HepG2 (cell line): ENCODE measurements around the gene MEPCE. TPM values are rescaled to one million over a fixed set of nuclear protein-coding genes. Genes with fewer than 3 reads are reported as not detected.

Source experiments
- ATAC-seq: fragments of 200-7000 bp; cut with Tn5 transposase; 3 replicates; pipeline ENCODE4 v1.9.1; 2020; ENCODE audit warnings: mild to moderate bottlenecking, moderate library complexity
- BruUV-seq: library from RNA; stranded (reverse); fragments of 400-500 nt; replicated peaks from 2 replicates; lab custom pipeline; 2021; lab: Mats Ljungman, UMichigan
- CTCF ChIA-PET: fragments of 300-600 bp; formaldehyde crosslinking; extraction: SDS; loops from one replicate; lab custom pipeline; 2021; ENCODE audit warnings: low total read pairs, inconsistent platforms, low intra/inter-chr PET ratio; lab: Yijun Ruan, JAX
- POLR2A ChIA-PET: fragments of 350-600 bp; sonication (Branson Sonifier 250); formaldehyde crosslinking; loops from one replicate; lab custom pipeline; 2020; ENCODE audit warnings: antibody characterized with exemption, inconsistent platforms; lab: Yijun Ruan, JAX
- DNase-seq: peaks from one replicate; pipeline ENCODE4 v3.0.0-alpha.2; 2015; ENCODE audit warnings: low spot score
- FAIRE-seq: peaks from 3 replicates; lab custom pipeline; 2011; peaks lifted over from hg19 to GRCh38; lab: Jason Lieb, UNC
- H2AFZ ChIP-seq: one replicate; pipeline ENCODE4 v1.6.1; 2011; ENCODE audit warnings: low read length, inconsistent platforms
- H3K27ac ChIP-seq: fragments of 300-600 bp; 3 replicates; pipeline ENCODE4 v1.8.0; 2011; ENCODE audit warnings: mixed run types, mild to moderate bottlenecking, mixed read lengths, low read length, inconsistent platforms; ENCODE audit not compliant: insufficient read depth; ENCODE audit errors: extremely low read length
- H3K27me3 ChIP-seq, 2 experiments: fragments of 200-600 bp in 1 of 2; 2 replicates in 1 of 2; 3 replicates in 1 of 2; pipeline versions ENCODE4 v1.6.0 to v1.8.0; 2011; ENCODE audit warnings: low read length in 2 of 2, mild to moderate bottlenecking in 2 of 2, moderate library complexity in 2 of 2, inconsistent platforms in 1 of 2; ENCODE audit not compliant: insufficient read depth in 2 of 2, control insufficient read depth in 1 of 2
- H3K36me3 ChIP-seq, 2 experiments: fragments of 200-600 bp in 1 of 2; replicated peaks in 1 of 2; 2 replicates in 1 of 2; 3 replicates in 1 of 2; pipeline versions ENCODE4 v1.5.1 to v1.8.0; 2011; ENCODE audit warnings: low read length in 2 of 2, inconsistent platforms in 1 of 2; ENCODE audit not compliant: insufficient read depth in 2 of 2, control insufficient read depth in 1 of 2
- H3K4me1 ChIP-seq: 2 replicates; pipeline ENCODE4 v1.5.1; 2012; ENCODE audit warnings: low read length, inconsistent platforms; ENCODE audit not compliant: insufficient read depth
- H3K4me2 ChIP-seq: 2 replicates; pipeline ENCODE4 v1.6.0; 2011; ENCODE audit warnings: low read depth, low read length, inconsistent platforms
- H3K4me3 ChIP-seq, 3 experiments: fragments of 200-600 bp in 1 of 3; sonication (generic), shearing (Covaris generic) in 1 of 3; replicated peaks in 1 of 3; 2 replicates each; pipeline ENCODE4 v1.5.1; 2011 to 2016; ENCODE audit warnings: low read length in 3 of 3, inconsistent platforms in 2 of 3, low read depth in 2 of 3, mild to moderate bottlenecking in 2 of 3, control low read depth in 1 of 3, mixed read lengths in 1 of 3; ENCODE audit not compliant: insufficient read depth in 1 of 3
- H3K79me2 ChIP-seq: one replicate; pipeline ENCODE4 v1.6.1; 2011; ENCODE audit warnings: low read length, inconsistent platforms; ENCODE audit not compliant: insufficient read depth
- H3K9ac ChIP-seq: 2 replicates; pipeline ENCODE4 v1.6.0; 2011; ENCODE audit warnings: mild to moderate bottlenecking, low read depth, low read length, inconsistent platforms; ENCODE audit not compliant: insufficient read depth
- H3K9me3 ChIP-seq: 2 replicates; pipeline ENCODE4 v1.5.1; 2012; ENCODE audit warnings: mild to moderate bottlenecking, low read length
- H4K20me1 ChIP-seq: 2 replicates; pipeline ENCODE4 v1.6.0; 2011; ENCODE audit warnings: inconsistent platforms, mild to moderate bottlenecking, low read length, moderate library complexity; ENCODE audit not compliant: insufficient read depth
- EP300 ChIP-seq, 3 experiments: sonication (generic) in 1 of 3; formaldehyde crosslinking in 1 of 3; IDR thresholded peaks; 2 replicates each; pipeline versions ENCODE4 v1.5.1 to v1.6.1; 2011 to 2020; ENCODE audit warnings: low read depth in 2 of 3, low read length in 2 of 3, borderline replicate concordance in 1 of 3, improper control_type of control experiment in 1 of 3, mild to moderate bottlenecking in 1 of 3, missing genetic modification reagents in 1 of 3, moderate library complexity in 1 of 3
- JUN ChIP-seq: sonication (generic); formaldehyde crosslinking; IDR thresholded peaks from 2 replicates; pipeline ENCODE4 v1.4.0; 2020; ENCODE audit warnings: mild to moderate bottlenecking, missing genetic modification reagents
- ZNF644 ChIP-seq: IDR thresholded peaks from 2 replicates; pipeline ENCODE4 v1.6.1; 2016; ENCODE audit warnings: low read depth
- ZSCAN12 ChIP-seq: sonication (generic); formaldehyde crosslinking; IDR thresholded peaks from 2 replicates; pipeline ENCODE4 v1.9.0; 2021; ENCODE audit warnings: mild to moderate bottlenecking, missing genetic modification reagents
- ZSCAN25 ChIP-seq: sonication (generic); formaldehyde crosslinking; IDR thresholded peaks from 2 replicates; pipeline ENCODE4 v1.8.0; 2022; ENCODE audit warnings: mild to moderate bottlenecking, missing genetic modification reagents
- WGBS: methylation state at CpG from one replicate; pipeline ENCODE4 v1.1.6; 2017; ENCODE audit warnings: low lambda C conversion rate; 5-methylcytosine and 5-hydroxymethylcytosine counted together
- in situ Hi-C: cut with HindIII; loops from 2 replicates; pipeline ENCODE4 v1.10.0; 2017; ENCODE audit warnings: low pct_unique_long_range_greater_than_20kb; ENCODE audit not compliant: extremely low pct_ligation_motif_present
- intact Hi-C: fragments of 100-400 bp; cut with micrococcal nuclease; formaldehyde crosslinking; loops from one replicate; pipeline ENCODE4 v1.10.0; 2022; ENCODE audit not compliant: unreplicated experiment
- polyA plus RNA-seq, 8 experiments: library from polyadenylated mRNA; depleted of rRNA in 3 of 8; stranded (reverse) in 7 of 8; unstranded in 1 of 8; fragments of >200 nt; fragmentation: Illumina TruSeq in 4 of 8; extraction: Trizol in 4 of 8; gene quantifications; 2 replicates each; pipeline versions ENCODE4 v1.2.1 to v1.2.3, GENCODE V29; 2011 to 2016; ENCODE audit warnings: low read depth in 4 of 8, missing spikeins in 1 of 8, mixed read lengths in 1 of 8; ENCODE audit not compliant: insufficient read depth in 1 of 8
- total RNA-seq, 5 experiments: library from RNA; depleted of rRNA; stranded (reverse); fragments of >200 nt; fragmentation: Illumina TruSeq; extraction: Trizol; gene quantifications; 2 replicates each; pipeline ENCODE4 v1.2.3, GENCODE V29; 2016; ENCODE audit warnings: low read depth in 1 of 5
- TF ChIP-seq, protein P1 (sequence below): sonication (generic); formaldehyde crosslinking; IDR thresholded peaks from 2 replicates; pipeline ENCODE4 v1.5.0; 2020; ENCODE audit warnings: mild to moderate bottlenecking, missing genetic modification reagents, borderline replicate concordance
- TF ChIP-seq, protein P2 (sequence below): sonication (generic); formaldehyde crosslinking; IDR thresholded peaks from 2 replicates; pipeline ENCODE4 v1.8.0; 2023; ENCODE audit warnings: mild to moderate bottlenecking, missing genetic modification reagents
- TF ChIP-seq, protein P3 (sequence below): sonication (generic); formaldehyde crosslinking; conservative IDR thresholded peaks from 2 replicates; pipeline ENCODE4 v1.8.1; 2023; ENCODE audit warnings: missing genetic modification reagents

The MEPCE gene
- total and polyA plus RNA-seq, 2 of the 13 experiments (the other 11 are each of a cell fraction or from before 2014, with no cell fraction given), result 12.3 to 26.0 TPM

DNA sequence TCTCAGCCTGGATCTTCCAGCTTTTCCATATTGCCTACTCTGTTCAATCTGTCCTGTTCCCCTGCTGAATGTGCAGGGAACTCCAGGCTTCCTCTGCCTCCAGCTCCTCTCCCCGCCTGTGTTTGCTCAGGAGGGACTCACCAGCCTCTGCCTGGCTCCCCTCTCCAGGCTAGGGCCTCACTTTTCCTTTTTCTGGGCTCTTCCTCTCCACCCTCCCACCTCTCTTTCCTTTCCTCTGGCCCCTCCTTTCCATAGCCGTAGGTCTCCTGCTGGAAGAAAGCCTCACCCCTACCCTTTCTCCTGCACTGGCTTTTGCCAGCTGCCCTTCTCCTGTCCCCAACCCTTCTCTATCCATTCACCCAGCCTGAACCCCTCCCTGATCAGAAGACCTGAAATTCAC lies 31.4 kb upstream of the MEPCE start:
- CTCF ChIA-PET, result no interaction called here
- no peak overlapping the region for H3K4me3 ChIP-seq
- no peaks in the 10 kb centered on the region for H4K20me1 ChIP-seq
- BruUV-seq, result no TSS peak
- ATAC-seq (peak; percentile 33), DNase-seq (no peak), FAIRE-seq (no peak)
- peaks cover 17% of the 10 kb centered on the region for H3K4me1 ChIP-seq
- no peak overlapping the region for H2AFZ ChIP-seq
- no peaks in the 10 kb centered on the region for H3K79me2 ChIP-seq
- 0% methylated on average over 2 of the region's 2 CpGs for WGBS
- H3K36me3 ChIP-seq, result no peaks in the 10 kb centered on the region
- POLR2A ChIA-PET, result interaction anchor here (1.4 to 2.4 kb wide), 2 partner anchors 16 to 30 kb away, joined by 4 to 10 read pairs; partner anchors contain the start of gene ZCWPW1
- no peak overlapping the region for H3K27ac ChIP-seq
- H3K9me3 ChIP-seq, result no peaks in the 10 kb centered on the region
- in situ Hi-C loops, result no loop called here
- TF ChIP-seq, protein P1, sequence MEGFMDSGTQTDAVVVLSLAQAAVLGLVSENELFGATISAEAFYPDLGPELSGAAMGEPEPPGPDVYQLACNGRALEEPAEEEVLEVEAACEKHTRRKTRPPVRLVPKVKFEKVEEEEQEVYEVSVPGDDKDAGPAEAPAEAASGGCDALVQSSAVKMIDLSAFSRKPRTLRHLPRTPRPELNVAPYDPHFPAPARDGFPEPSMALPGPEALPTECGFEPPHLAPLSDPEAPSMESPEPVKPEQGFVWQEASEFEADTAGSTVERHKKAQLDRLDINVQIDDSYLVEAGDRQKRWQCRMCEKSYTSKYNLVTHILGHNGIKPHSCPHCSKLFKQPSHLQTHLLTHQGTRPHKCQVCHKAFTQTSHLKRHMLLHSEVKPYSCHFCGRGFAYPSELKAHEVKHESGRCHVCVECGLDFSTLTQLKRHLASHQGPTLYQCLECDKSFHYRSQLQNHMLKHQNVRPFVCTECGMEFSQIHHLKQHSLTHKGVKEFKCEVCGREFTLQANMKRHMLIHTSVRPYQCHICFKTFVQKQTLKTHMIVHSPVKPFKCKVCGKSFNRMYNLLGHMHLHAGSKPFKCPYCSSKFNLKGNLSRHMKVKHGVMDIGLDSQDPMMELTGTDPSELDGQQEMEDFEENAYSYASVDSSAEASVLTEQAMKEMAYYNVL (CRISPR knock-in tag), result no peak
- TF ChIP-seq EP300 (IDR thresholded peaks at IDR 0.05; ENCODE audit: low read depth in 2 of 2, low read length in 2 of 2), result no peak
- no peak for TF ChIP-seq EP300 (CRISPR knock-in tag; IDR thresholded peaks at IDR 0.05; ENCODE audit: borderline replicate concordance)
- TF ChIP-seq, protein P2, sequence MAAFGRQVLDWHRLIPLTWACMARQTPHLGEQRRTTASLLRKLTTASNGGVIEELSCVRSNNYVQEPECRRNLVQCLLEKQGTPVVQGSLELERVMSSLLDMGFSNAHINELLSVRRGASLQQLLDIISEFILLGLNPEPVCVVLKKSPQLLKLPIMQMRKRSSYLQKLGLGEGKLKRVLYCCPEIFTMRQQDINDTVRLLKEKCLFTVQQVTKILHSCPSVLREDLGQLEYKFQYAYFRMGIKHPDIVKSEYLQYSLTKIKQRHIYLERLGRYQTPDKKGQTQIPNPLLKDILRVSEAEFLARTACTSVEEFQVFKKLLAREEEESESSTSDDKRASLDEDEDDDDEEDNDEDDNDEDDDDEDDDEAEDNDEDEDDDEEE (CRISPR knock-in tag), result no peak
- no peak for TF ChIP-seq JUN
- TF ChIP-seq ZSCAN12 (CRISPR knock-in tag), result no peak
- TF ChIP-seq ZNF644 (CRISPR knock-in tag), result no peak
- TF ChIP-seq, protein P3, sequence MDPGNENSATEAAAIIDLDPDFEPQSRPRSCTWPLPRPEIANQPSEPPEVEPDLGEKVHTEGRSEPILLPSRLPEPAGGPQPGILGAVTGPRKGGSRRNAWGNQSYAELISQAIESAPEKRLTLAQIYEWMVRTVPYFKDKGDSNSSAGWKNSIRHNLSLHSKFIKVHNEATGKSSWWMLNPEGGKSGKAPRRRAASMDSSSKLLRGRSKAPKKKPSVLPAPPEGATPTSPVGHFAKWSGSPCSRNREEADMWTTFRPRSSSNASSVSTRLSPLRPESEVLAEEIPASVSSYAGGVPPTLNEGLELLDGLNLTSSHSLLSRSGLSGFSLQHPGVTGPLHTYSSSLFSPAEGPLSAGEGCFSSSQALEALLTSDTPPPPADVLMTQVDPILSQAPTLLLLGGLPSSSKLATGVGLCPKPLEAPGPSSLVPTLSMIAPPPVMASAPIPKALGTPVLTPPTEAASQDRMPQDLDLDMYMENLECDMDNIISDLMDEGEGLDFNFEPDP (CRISPR knock-in tag), result 0 out of 2 replicates have a peak, but pooled peaks have one; percentile 17
- peak; percentile 60 for TF ChIP-seq ZSCAN25 (CRISPR knock-in tag)
- TF ChIP-seq, all 625 proteins: peak for 2
- Histone ChIP-seq H3K27me3 (peaks cover 2 to 3% of the 10 kb centered on the region in 2 experiments; a peak in 2 of 5 replicates), H3K9ac (no peak overlapping the region), H3K4me2 (0 out of 2 replicates have a peak overlapping the region, but pooled peaks have one; percentile 18)
- intact Hi-C loops, result no loop called here
